GM19455 (cell line): ENCODE results near the gene EPHA2.

Experiments
- ATAC-seq: cut with Tn5 transposase; IDR thresholded peaks from one replicate; pipeline ENCODE4 v1.9.1; 2021; ENCODE audit not compliant: unreplicated experiment

Gene EPHA2

GRCh38 chr1:16184557-16185303 lies 28.9 kb upstream of the EPHA2 start:
- ATAC-seq, result no peak

DNA sequence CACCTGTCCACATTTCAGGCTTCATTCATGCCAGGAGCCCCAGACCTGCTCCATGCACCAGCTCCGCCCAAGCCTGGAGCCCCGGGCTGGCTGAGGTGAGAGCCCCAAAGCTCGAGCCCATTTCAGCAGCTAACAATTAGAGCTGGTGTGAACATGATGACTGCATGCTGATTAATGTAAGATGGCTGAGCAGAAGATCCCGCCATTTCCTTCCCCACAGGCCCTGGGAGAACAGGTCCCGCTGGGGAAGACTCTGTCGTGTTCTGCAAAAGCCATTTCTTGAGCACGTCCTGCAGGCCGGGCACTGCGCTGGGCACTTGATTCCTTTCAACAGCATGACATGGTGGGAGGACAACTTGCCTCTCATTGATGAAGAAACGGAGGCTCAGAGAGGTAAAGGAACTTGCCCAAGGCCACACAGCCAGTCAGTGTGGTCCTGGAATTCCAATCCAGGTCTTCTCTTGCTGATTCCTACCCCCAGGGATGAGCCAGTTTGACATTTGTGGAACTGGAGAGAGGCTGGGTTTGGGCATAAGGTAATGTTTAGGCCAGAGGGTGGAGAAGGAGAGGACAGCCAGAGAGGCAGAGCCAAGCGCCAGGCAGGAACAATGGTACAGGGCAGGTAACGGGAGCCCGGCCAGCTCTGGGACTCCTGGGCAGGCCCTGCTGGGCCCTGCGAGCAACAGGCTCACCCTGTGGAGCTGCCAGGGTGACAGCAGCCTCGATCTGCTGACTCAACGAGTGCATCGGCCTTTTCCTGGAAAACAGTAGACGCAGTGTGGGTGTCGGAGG lies 28.1 kb upstream of the EPHA2 start:
- ATAC-seq, result no peak

DNA sequence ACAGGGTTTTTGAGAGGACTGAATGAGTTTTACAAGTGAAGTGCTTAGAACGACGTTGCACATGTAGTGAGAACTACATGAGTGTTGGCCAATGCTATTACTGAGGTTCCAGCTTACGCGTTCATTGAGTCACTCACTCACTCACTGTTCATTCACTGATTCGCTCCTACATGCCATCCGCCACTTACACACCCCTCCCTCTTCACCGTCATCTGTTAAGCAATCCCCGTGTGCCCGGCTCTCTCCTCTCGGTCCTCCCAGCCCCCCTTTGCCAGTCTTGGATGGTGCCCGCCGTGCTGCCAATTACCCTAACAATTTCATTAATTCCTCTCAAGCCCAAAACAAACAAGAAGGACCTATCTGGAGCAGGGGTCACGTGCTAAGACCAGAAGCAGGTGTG lies 27.3 kb upstream of the EPHA2 start:
- no peak for ATAC-seq

- ATAC-seq, result no peak
These were observed 26.2 kb upstream of the EPHA2 start for GRCh38 chr1:16181887-16182719.

DNA sequence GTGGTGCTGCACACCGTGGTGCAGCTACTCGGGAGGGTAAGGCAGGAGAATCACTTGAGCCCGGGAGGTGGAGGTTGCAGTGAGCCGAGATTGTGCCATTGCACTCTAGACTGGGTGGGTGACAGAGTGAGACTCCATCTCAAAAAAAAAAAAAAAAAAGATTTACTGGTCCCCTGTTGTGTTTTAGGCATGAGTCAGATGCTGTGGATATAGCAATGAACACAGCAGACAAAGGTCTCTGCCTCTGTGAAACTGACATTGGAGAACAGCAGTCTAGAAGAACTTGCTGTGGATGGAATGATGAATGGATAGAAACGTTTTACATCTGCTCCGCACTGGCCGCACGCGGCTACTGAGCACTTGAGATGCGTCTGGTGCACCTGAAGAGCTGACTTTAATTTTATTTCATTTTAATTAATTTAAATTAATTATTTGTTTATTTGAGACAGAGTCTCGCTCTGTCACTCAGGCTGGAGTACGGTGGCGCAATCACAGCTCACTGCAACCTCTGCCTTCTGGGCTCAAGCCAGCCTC lies 24.5 kb upstream of the EPHA2 start:
- no peak for ATAC-seq

- ATAC-seq, result no peak
These were observed 23.0 kb upstream of the EPHA2 start for GRCh38 chr1:16178596-16179497.

DNA sequence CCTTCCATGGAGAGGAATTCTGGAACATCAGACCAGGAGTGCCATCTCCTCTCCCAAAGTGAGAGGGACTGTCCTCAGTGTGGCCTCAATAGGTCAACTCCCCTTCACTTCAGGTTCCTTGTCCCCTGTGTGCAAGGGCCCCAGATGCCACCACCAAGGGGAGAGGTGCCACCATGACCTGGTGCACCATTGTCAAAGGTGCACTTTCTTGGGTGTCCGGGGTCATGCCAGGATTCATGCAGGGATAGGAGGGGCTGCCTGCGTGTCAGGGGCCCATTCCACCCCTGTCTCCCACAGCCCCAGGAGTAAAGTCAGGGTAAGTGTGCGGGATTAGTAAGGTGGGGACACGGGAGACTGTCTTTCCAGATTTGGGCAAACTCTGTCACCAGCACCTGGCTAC lies 21.4 kb upstream of the EPHA2 start:
- no peak for ATAC-seq

- no peak for ATAC-seq
These were observed 20.8 kb upstream of the EPHA2 start for GRCh38 chr1:16176653-16177052.

DNA sequence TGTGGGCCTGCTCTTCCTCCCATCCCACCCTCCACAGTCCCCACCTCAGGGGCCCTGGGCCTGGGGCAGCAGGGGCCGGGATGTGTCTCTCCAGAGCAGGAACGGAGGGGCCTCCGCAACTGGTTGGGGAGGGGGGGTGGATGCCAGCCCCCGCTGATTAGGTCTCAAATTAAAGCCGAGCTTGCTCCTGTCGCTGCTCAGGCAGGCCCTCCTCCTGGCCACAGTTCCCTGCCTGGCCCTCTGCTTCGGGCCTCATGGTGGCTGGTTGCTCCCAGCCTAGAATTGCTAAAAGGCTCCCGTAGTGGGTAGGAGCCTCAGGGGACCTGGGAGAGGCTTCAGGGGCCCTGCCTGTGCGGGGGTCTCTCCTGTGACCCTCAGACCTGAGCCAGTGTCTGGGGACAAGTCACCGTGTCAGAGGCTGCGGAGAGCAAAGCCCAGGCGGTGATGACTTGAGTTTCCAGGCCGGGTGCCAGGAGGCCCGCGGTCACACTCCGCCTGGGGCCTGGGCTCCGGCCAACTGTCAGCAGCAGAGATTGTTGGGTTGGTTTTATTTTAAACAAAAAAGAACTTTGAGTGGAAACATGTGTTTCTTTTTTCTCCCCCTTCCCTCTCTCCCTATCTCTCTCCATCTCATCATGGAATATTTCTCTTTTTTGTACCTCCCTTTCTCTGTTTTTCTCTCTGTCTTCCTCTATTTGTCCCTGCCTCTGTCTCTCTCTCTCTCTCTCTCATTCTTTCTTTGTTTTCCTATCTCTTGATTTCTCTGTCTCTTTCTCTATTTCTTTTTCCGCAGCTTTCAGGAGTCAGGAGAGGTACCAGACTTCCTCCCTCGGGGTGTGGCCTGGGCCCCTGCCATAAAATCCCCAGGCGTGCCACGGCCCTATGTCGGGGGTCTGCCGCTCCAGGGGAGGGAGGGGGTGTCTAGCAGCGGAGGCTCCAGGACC lies 20.0 kb upstream of the EPHA2 start:
- no peak for ATAC-seq

GRCh38 chr1:16174886-16175598 lies 19.2 kb upstream of the EPHA2 start:
- no peak for ATAC-seq

DNA sequence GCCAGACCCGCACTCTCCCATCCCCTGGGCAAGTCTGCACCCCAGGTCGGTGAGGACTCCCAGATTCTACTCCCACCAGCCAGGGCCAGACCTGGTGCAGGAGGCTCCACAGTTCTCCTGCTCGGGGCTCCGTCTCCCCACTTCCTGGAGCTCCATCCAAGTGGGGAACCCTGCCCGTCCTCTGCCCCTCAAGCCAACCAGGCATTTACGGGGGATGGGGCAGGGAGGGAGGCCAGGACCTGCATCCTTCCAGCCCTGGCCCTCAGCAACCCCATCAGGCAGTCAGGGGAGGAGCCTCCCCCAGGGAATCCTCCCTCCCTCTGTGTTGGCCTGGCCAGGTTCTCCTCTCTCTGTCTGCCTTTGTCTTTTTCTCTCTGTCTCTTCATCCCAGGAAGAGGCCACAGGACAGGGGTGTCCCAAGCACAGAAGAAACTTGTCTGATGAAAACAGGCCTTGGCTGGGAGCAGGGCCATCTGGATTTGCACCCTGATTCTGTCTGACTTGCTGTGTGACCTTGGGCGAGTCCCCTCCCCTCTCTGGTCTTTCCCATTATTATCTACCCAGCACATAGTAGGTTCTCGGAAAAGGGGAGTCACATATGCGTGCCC lies 18.5 kb upstream of the EPHA2 start:
- no peak for ATAC-seq

DNA sequence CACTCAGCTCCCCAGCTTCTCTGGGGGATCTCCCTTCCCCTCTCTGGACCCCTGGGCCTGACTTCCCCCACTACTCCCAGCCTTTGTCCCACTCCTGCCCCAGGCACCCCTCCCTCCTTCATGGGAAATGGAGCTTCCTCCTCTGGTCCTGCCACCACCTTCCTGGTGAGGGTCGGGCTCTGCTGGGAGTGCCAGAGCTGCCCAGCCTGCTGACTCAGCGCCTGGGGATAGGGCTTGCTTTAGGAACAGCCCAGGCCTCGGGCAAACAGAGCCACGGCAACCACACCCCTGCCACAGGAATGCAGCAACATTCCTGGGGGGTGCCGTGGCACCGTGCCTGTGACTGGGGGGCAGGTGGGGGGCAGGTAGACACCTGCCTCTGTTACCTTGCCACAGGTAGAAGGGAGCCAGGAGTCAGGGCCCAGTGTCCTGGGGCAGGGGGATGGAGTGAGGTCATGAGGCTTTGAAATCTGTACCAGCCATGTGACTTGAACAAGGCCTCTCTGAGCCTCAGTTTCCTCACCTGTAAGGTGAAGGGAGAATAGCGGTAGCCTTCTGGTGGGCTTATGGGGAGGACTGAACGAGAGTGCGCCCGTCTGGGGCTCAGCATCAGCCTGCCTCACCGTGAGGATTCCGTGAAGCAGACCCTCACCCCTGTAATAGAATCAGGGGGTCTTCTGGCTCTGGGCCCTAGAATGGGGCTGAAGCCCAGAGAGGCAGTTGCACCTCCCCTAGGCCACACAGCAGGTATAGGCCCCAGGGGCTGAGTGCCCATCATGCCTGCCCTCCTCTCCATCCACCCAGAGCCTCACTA lies 17.8 kb upstream of the EPHA2 start:
- ATAC-seq, result no peak

- no peak for ATAC-seq
These were observed 17.1 kb upstream of the EPHA2 start for GRCh38 chr1:16172964-16173446.

DNA sequence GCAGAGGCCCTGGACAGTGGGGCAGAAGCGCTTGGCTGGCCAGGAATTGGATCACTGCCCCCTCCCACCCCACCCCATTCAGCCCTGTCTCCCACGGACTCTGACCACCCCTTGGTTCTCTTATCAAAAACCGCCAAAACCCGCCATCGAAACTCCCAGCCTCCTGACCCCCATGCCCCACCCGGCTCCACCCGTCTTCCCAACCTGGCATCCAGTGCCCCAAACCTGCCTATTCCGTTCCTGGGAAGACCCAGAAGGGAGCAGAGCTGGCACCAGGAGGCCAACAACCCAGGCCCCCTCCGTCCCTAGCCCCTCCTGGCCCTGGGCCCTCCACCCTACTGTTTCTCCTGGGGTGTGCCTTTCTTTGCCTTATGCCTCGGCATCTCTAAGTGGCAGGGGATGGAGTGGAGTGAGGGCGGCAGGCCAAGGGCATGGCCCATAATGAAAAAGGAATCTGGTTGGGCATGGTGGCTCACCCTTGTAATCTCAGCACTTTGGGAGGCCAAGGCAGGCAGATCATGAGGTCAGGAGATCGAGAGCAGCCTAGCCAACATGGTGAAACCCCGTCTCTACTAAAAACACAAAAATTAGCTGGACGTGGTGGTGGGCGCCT lies 16.5 kb upstream of the EPHA2 start:
- ATAC-seq, result no peak

GRCh38 chr1:16171314-16172151 lies 15.7 kb upstream of the EPHA2 start:
- no peak for ATAC-seq

DNA sequence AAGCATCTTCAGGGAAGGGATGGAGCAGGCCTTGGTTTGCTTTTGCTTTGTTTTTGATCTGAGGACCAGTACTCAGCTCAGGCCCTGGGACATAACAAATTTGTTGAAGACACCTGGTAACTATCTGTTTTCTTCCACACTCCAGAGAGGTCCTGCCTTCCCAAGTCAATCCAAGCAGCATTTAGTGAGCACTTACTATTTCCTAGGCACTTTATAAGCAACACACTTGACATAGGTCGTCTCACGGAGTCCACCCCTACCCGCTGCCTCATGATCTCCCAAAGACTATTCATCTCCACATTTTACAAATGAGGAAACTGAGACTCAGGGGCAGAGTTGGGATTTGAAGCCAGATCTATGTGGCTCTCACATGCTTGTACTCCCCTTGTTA lies 14.4 kb upstream of the EPHA2 start:
- ATAC-seq, result no peak
